ENCODE results near the gene SIL1.
"Not testable (repeated sequence)": the region's sequence is repeated elsewhere in the genome, so short reads cannot be mapped to it uniquely, and the experiment has no call there.

The SIL1 gene

GRCh38 chr5:139199321-139199720, 1.2 kb upstream of the SIL1 start:
- DNase-seq (ENCODE audit: low read depth) = no peak

DNA sequence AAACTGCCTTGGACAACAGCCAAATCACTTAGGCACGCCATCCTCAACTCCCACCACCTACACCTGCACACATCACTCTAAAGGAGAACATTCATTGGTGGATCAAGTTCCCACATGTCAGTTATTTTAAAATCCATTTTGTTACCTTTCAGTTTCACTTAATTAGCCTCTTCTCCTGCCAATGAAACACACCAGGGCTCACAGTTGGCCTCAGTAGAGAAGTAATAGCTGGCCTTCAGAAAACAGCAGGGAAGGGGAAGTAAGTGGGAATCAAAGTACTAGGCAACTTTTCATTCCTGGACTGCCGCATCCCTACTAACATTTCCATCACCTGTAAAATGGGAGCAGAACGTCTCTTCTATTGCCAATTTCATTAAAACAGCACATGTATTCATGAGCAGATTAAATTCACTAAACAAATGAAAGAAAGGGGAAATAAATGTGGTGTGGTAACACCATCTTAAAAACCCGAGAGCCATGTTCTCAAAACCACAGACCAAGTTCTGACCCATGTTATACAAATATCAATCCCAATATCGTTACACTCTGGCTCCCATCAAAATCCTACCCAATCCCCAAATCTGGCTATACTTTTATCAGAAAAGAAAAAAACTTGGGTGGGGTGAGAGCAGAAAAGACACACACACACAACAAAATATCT, 1.7 kb downstream of the SIL1 start:
- no peak for DNase-seq (ENCODE audit: low read depth)

- no peak for DNase-seq (ENCODE audit: low read depth)
Measured at GRCh38 chr5:139194486-139194885, 3.7 kb downstream of the SIL1 start.

GRCh38 chr5:139193928-139194327, 4.2 kb downstream of the SIL1 start:
- DNase-seq (ENCODE audit: low read depth) = no peak

GRCh38 chr5:139192906-139193305, 5.3 kb downstream of the SIL1 start:
- not testable (repeated sequence) for DNase-seq (ENCODE audit: low read depth)

GRCh38 chr5:139191954-139192353, 6.2 kb downstream of the SIL1 start:
- not testable (repeated sequence) for DNase-seq (ENCODE audit: low read depth)

DNA sequence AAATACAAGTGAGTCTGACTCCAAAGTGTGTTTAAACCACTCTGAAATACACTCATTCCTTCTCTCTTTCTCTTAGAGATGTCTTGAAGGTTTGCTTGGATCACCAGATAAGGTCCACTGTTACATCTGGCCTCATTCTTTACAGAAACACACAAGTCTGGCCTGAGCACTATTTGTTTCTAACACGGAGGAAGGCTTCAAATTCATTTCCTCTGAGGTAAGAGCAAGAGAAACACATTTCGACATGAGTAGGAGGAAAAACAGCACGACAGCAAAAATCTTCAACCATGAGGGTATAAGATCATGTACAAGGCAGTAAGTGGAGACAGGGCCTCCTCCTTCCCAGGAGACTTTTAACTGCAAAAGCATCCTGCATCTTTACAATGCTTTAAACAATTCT, 8.0 kb downstream of the SIL1 start:
- DNase-seq (ENCODE audit: low read depth) = peak; percentile 89

- DNase-seq (ENCODE audit: low read depth) = no peak
Measured at GRCh38 chr5:139188558-139189270, 9.5 kb downstream of the SIL1 start.

DNA sequence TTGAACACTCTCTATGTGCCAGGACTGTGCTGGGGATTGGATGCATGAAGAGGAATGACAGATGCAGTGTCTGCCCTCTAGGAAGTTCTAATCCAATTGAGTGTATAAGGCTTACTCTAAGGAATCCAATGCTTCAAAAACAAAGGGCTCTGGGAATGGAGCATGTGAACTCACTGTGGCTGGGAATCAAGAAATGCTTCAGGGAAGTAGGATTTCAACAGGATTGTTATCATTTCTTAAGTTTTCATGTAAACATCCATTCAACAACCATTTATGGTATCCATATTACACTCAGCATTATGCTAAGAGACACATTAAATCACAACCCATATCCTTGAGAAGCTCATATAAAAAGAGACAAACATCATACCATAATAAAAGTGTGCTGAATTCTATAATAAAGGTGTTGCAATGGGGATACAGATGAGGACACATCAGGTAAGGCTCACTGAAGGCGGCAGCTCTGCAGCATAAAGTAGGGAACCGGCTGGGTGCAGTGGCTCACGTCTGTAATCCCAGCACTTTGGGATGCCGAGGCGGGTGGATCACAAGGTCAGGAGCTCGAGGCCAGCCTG, 11.3 kb downstream of the SIL1 start:
- DNase-seq (ENCODE audit: low read depth) = no peak

- no peak for DNase-seq (ENCODE audit: low read depth)
Measured at GRCh38 chr5:139186261-139186660, 11.9 kb downstream of the SIL1 start.

GRCh38 chr5:139185589-139185988, 12.6 kb downstream of the SIL1 start:
- DNase-seq (ENCODE audit: low read depth) = no peak

- no peak for DNase-seq (ENCODE audit: low read depth)
Measured at GRCh38 chr5:139183502-139183901, 14.7 kb downstream of the SIL1 start.

GRCh38 chr5:139182528-139183296, 15.5 kb downstream of the SIL1 start:
- DNase-seq (ENCODE audit: low read depth) = no peak

DNA sequence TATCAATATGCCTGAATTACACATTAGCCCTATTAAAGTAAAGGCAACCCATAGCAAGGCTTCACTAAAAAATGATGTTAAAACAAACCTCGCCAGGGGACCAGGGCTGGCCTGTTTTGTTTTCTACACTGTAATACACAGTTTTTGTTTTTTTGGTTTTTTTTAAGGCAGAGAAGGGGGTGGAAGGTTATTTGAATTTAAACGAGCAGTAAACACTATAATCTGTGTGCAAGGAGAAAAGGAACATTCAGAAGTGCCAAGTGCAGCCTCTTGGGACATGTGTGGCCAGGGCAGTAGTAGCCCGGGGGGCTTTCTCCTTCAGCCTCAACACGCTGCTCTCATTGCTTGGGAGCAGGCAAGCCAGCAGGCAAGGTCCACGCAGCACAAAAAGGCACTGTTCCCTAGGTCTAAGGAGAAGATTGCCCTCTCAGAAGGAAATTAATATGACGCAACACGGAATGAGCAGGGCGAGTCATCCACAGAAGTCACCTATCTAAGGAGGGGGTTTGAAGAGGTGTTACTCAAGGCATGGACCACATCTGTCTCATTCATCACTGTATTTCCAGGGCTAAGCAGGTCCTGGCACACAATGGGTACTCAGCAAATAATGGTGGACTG, 16.2 kb downstream of the SIL1 start:
- DNase-seq (ENCODE audit: low read depth) = no peak

DNA sequence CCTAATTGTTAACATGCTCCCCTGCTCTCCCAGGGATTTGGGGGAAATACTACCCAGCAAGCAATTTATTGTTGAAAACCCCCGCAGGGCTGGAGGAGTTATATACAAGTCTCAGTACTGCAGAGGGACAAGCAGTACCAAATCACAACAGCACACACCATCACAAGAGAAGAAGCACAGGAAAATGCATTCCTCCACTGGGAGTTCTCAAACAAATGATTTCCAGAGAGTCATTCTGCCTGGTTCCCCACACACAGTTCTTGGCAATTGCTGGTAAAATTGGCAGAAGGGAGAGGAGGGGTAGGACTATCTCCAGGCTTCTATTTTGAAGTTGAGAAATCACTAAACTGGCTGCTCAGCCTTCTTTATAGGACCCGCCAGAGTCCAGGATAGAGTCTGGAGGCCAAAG, 16.8 kb downstream of the SIL1 start:
- no peak for DNase-seq (ENCODE audit: low read depth)

- DNase-seq (ENCODE audit: low read depth) = no peak
Measured at GRCh38 chr5:139180850-139181249, 17.3 kb downstream of the SIL1 start.

GRCh38 chr5:139179778-139180513, 18.2 kb downstream of the SIL1 start:
- not testable (repeated sequence) for DNase-seq (ENCODE audit: low read depth)

GRCh38 chr5:139178935-139179334, 19.2 kb downstream of the SIL1 start:
- no peak for DNase-seq (ENCODE audit: low read depth)

GRCh38 chr5:139178589-139178917, 19.6 kb downstream of the SIL1 start:
- DNase-seq (ENCODE audit: low read depth) = no peak

GRCh38 chr5:139177809-139178588, 20.2 kb downstream of the SIL1 start:
- DNase-seq (ENCODE audit: low read depth) = no peak

GRCh38 chr5:139177281-139177680, 20.9 kb downstream of the SIL1 start:
- not testable (repeated sequence) for DNase-seq (ENCODE audit: low read depth)
